Trophoblast cell (in vitro differentiated cells and primary cell): Measurements from ENCODE around the gene CCDC34.

Experiments used
- DNase-seq, 2 donors: peaks; one replicate each; pipeline ENCODE4 v3.0.0-alpha.2; 2016
- H2AFZ ChIP-seq: 2 replicates; pipeline ENCODE4 v1.6.1; 2013; ENCODE audit warnings: low read length, moderate library complexity, mild to moderate bottlenecking; ENCODE audit not compliant: insufficient read depth, poor library complexity
- H2AK5ac ChIP-seq: 2 replicates; pipeline ENCODE4 v1.6.1; 2013; ENCODE audit warnings: mild to moderate bottlenecking, low read length
- H2BK120ac ChIP-seq: 2 replicates; pipeline ENCODE4 v1.6.1; 2013; ENCODE audit warnings: low read length, mild to moderate bottlenecking, moderate library complexity; ENCODE audit not compliant: insufficient read depth, poor library complexity
- H2BK12ac ChIP-seq: 2 replicates; pipeline ENCODE4 v1.6.1; 2013; ENCODE audit warnings: mild to moderate bottlenecking, low read length, moderate library complexity
- H2BK5ac ChIP-seq: 2 replicates; pipeline ENCODE4 v1.6.1; 2013; ENCODE audit warnings: low read length, low read depth, moderate library complexity, mild to moderate bottlenecking; ENCODE audit not compliant: poor library complexity
- H3K14ac ChIP-seq: 2 replicates; pipeline ENCODE4 v1.6.1; 2013; ENCODE audit warnings: mild to moderate bottlenecking, low read length
- H3K18ac ChIP-seq: 2 replicates; pipeline ENCODE4 v1.6.1; 2013; ENCODE audit warnings: mild to moderate bottlenecking, low read length
- H3K23ac ChIP-seq: 2 replicates; pipeline ENCODE4 v1.6.1; 2013; ENCODE audit warnings: low read length
- H3K27ac ChIP-seq: 2 replicates; pipeline ENCODE4 v1.5.1; 2013; ENCODE audit warnings: low read depth, mild to moderate bottlenecking, inconsistent platforms, low read length, moderate library complexity
- H3K27me3 ChIP-seq: 2 replicates; pipeline ENCODE4 v1.6.1; 2013; ENCODE audit warnings: inconsistent platforms, mild to moderate bottlenecking, low read length, moderate library complexity; ENCODE audit not compliant: insufficient read depth
- H3K36me3 ChIP-seq, 2 experiments: 1 replicate in 1 of 2; 2 replicates in 1 of 2; pipeline ENCODE4 v1.6.1; 2013; ENCODE audit warnings: low read length in 2 of 2, mild to moderate bottlenecking in 2 of 2, moderate library complexity in 1 of 2; ENCODE audit not compliant: insufficient read depth in 2 of 2, control insufficient read depth in 1 of 2
- H3K4ac ChIP-seq: 2 replicates; pipeline ENCODE4 v1.6.1; 2013; ENCODE audit warnings: low read depth, mild to moderate bottlenecking, low read length, moderate library complexity
- H3K4me1 ChIP-seq, 2 experiments: 1 replicate in 1 of 2; 2 replicates in 1 of 2; pipeline ENCODE4 v1.6.1; 2013; ENCODE audit warnings: low read length in 2 of 2, mild to moderate bottlenecking in 2 of 2, moderate library complexity in 1 of 2; ENCODE audit not compliant: insufficient read depth in 2 of 2, control insufficient read depth in 1 of 2
- H3K4me2 ChIP-seq: 2 replicates; pipeline ENCODE4 v1.6.1; 2013; ENCODE audit warnings: inconsistent platforms, mild to moderate bottlenecking, low read length, moderate library complexity
- H3K4me3 ChIP-seq: 2 replicates; pipeline ENCODE4 v1.5.1; 2013; ENCODE audit warnings: mild to moderate bottlenecking, low read depth, low read length, inconsistent platforms
- H3K79me1 ChIP-seq: one replicate; pipeline ENCODE4 v1.6.1; 2013; ENCODE audit warnings: low read length
- H3K79me2 ChIP-seq: 2 replicates; pipeline ENCODE4 v1.6.1; 2013; ENCODE audit warnings: low read length, mild to moderate bottlenecking; ENCODE audit not compliant: control insufficient read depth, insufficient read depth, poor library complexity
- H3K9ac ChIP-seq: 2 replicates; pipeline ENCODE4 v1.6.1; 2013; ENCODE audit warnings: mild to moderate bottlenecking, low read length
- H3K9me3 ChIP-seq: 2 replicates; pipeline ENCODE4 v1.6.1; 2013; ENCODE audit warnings: low read depth, mild to moderate bottlenecking, control low read depth, inconsistent platforms, low read length; ENCODE audit not compliant: insufficient read depth
- H4K12ac ChIP-seq: 2 replicates; pipeline ENCODE4 v1.6.1; 2013; ENCODE audit warnings: low read depth, mild to moderate bottlenecking, low read length, moderate library complexity
- H4K8ac ChIP-seq: 2 replicates; pipeline ENCODE4 v1.6.1; 2013; ENCODE audit warnings: low read depth, mild to moderate bottlenecking, low read length, moderate library complexity
- H4K91ac ChIP-seq: one replicate; pipeline ENCODE4 v1.6.1; 2013; ENCODE audit warnings: low read depth, mild to moderate bottlenecking, low read length, moderate library complexity
- WGBS: extraction: QIAGEN DNeasy Blood & Tissue Kit; methylation state at CpG from one replicate; pipeline ENCODE4 v1.1.7; 2013; ENCODE audit warnings: missing lambda C conversion rate; ENCODE audit not compliant: insufficient read length, insufficient coverage; ENCODE audit errors: extremely low coverage; 5-methylcytosine and 5-hydroxymethylcytosine counted together

The CCDC34 gene

GRCh38 chr11:27383645-27384044 is 20.6 kb upstream of the CCDC34 start:
- H3K79me1 ChIP-seq, result no peaks in the 10 kb centered on the region
- H3K27me3 ChIP-seq, result no peaks in the 10 kb centered on the region
- peaks cover 3 to 4% of the 10 kb centered on the region in 2 experiments for H3K36me3 ChIP-seq
- no peak overlapping the region for H2BK5ac ChIP-seq
- H2BK12ac ChIP-seq, result no peak overlapping the region
- no peak overlapping the region for H4K12ac ChIP-seq
- no peak for DNase-seq
- H4K91ac ChIP-seq, result no peak overlapping the region
- H3K9me3 ChIP-seq, result no peaks in the 10 kb centered on the region
- H4K8ac ChIP-seq, result no peak overlapping the region
- H3K14ac ChIP-seq, result no peak overlapping the region
- H3K4me1 ChIP-seq, result peaks cover 2 to 10% of the 10 kb centered on the region in 2 experiments
- H2BK120ac ChIP-seq, result no peak overlapping the region
- no peak overlapping the region for H3K9ac ChIP-seq
- H3K18ac ChIP-seq, result no peak overlapping the region
- H3K4ac ChIP-seq, result no peak overlapping the region
- no peak overlapping the region for H2AK5ac ChIP-seq
- no CpG with 5 or more reads among the region's 1 CpG for WGBS
- H3K79me2 ChIP-seq, result no peaks in the 10 kb centered on the region
- no peak overlapping the region for H3K4me2 ChIP-seq
- H3K23ac ChIP-seq, result no peak overlapping the region
- no peak overlapping the region for H3K4me3 ChIP-seq
- H2AFZ ChIP-seq, result no peak overlapping the region
- H3K27ac ChIP-seq, result no peak overlapping the region

GRCh38 chr11:27381238-27381666 is 18.2 kb upstream of the CCDC34 start:
- H3K79me1 ChIP-seq, result no peaks in the 10 kb centered on the region
- H3K18ac ChIP-seq, result no peak overlapping the region
- H3K36me3 ChIP-seq, result peaks cover 3 to 6% of the 10 kb centered on the region in 2 experiments
- H4K8ac ChIP-seq, result no peak overlapping the region
- H3K14ac ChIP-seq, result no peak overlapping the region
- H3K4me1 ChIP-seq, result peaks cover 2 to 8% of the 10 kb centered on the region in 2 experiments
- H3K23ac ChIP-seq, result no peak overlapping the region
- peak; percentile 71 to 90 for DNase-seq
- H3K9me3 ChIP-seq, result no peaks in the 10 kb centered on the region
- no peak overlapping the region for H2BK5ac ChIP-seq
- no peak overlapping the region for H3K4ac ChIP-seq
- H3K27me3 ChIP-seq, result no peaks in the 10 kb centered on the region
- H4K91ac ChIP-seq, result no peak overlapping the region
- no peaks in the 10 kb centered on the region for H3K79me2 ChIP-seq
- H3K4me2 ChIP-seq, result no peak overlapping the region
- H3K4me3 ChIP-seq, result no peak overlapping the region
- no peak overlapping the region for H2BK120ac ChIP-seq
- H3K9ac ChIP-seq, result no peak overlapping the region
- H2AK5ac ChIP-seq, result no peak overlapping the region
- H4K12ac ChIP-seq, result no peak overlapping the region
- no peak overlapping the region for H2BK12ac ChIP-seq
- no peak overlapping the region for H2AFZ ChIP-seq
- no peak overlapping the region for H3K27ac ChIP-seq
- WGBS, result no CpG with 5 or more reads among the region's 5 CpGs

- H3K27ac ChIP-seq, result no peak overlapping the region
- no CpG with 5 or more reads among the region's 2 CpGs for WGBS
- peaks cover 2 to 8% of the 10 kb centered on the region in 2 experiments for H3K4me1 ChIP-seq
- no peak overlapping the region for H2BK12ac ChIP-seq
- no peaks in the 10 kb centered on the region for H3K79me2 ChIP-seq
- H3K18ac ChIP-seq, result no peak overlapping the region
- H3K36me3 ChIP-seq, result peaks cover 3 to 6% of the 10 kb centered on the region in 2 experiments
- no peak overlapping the region for H3K4me2 ChIP-seq
- no peak overlapping the region for H2AFZ ChIP-seq
- no peak overlapping the region for H2AK5ac ChIP-seq
- H3K79me1 ChIP-seq, result no peaks in the 10 kb centered on the region
- no peak overlapping the region for H4K12ac ChIP-seq
- no peak overlapping the region for H4K8ac ChIP-seq
- peak in 1 of 2 donors; percentile 54 for DNase-seq
- H2BK5ac ChIP-seq, result no peak overlapping the region
- no peak overlapping the region for H4K91ac ChIP-seq
- H3K4ac ChIP-seq, result no peak overlapping the region
- H3K14ac ChIP-seq, result no peak overlapping the region
- H3K23ac ChIP-seq, result no peak overlapping the region
- H2BK120ac ChIP-seq, result no peak overlapping the region
- no peaks in the 10 kb centered on the region for H3K27me3 ChIP-seq
- H3K9ac ChIP-seq, result no peak overlapping the region
- no peaks in the 10 kb centered on the region for H3K9me3 ChIP-seq
- H3K4me3 ChIP-seq, result no peak overlapping the region
These were observed 17.8 kb upstream of the CCDC34 start for GRCh38 chr11:27380771-27381170.

- Histone ChIP-seq H2AFZ (no peak overlapping the region), H3K18ac (no peak overlapping the region), H3K9ac (no peak overlapping the region), H3K4me2 (no peak overlapping the region), H3K79me1 (no peaks in the 10 kb centered on the region), H3K4me3 (no peak overlapping the region), H4K12ac (no peak overlapping the region), H2BK120ac (no peak overlapping the region), H3K9me3 (no peaks in the 10 kb centered on the region), H4K8ac (no peak overlapping the region), H3K27me3 (no peaks in the 10 kb centered on the region), H3K36me3 (peaks cover 5 to 6% of the 10 kb centered on the region in 2 experiments), H3K79me2 (no peaks in the 10 kb centered on the region), H2BK12ac (no peak overlapping the region), H3K4ac (no peak overlapping the region), H4K91ac (no peak overlapping the region), H3K27ac (no peak overlapping the region), H3K23ac (no peak overlapping the region), H3K4me1 (peaks cover 2 to 5% of the 10 kb centered on the region in 2 experiments), H3K14ac (no peak overlapping the region), H2AK5ac (no peak overlapping the region), H2BK5ac (no peak overlapping the region)
- no peak for DNase-seq
- WGBS, result 100% methylated on average over 1 of the region's 3 CpGs
These were observed 16.4 kb upstream of the CCDC34 start for GRCh38 chr11:27379449-27379848.
